Mucosa of descending colon (tissue), 3 donors: ENCODE data around the gene SDCCAG8. TPM values are rescaled to one million over a fixed set of nuclear protein-coding genes. Genes with fewer than 3 reads are reported as not detected.

Experiments
- ATAC-seq: fragments of 200-7000 bp; cut with Tn5 transposase; one replicate; pipeline ENCODE4 v1.9.1; 2020; ENCODE audit warnings: mild to moderate bottlenecking, moderate library complexity
- DNase-seq, 3 donors: peaks; one replicate each; pipeline ENCODE4 v3.0.0-alpha.2; 2020
- H3K36me3 ChIP-seq: fragments of 200-600 bp; one replicate; pipeline ENCODE4 v1.8.0; 2021; ENCODE audit warnings: low read depth, mild to moderate bottlenecking
- H3K4me1 ChIP-seq: fragments of 200-600 bp; one replicate; pipeline ENCODE4 v1.8.0; 2021; ENCODE audit warnings: low read depth, mild to moderate bottlenecking
- H3K4me3 ChIP-seq: fragments of 200-600 bp; one replicate; pipeline ENCODE4 v1.8.0; 2021; ENCODE audit warnings: mild to moderate bottlenecking
- H3K9me3 ChIP-seq: fragments of 200-600 bp; one replicate; pipeline ENCODE4 v1.8.0; 2021; ENCODE audit warnings: mild to moderate bottlenecking
- CTCF ChIP-seq: fragments of 200-600 bp; IDR thresholded peaks from one replicate; pipeline ENCODE4 v1.8.0; 2022; ENCODE audit warnings: antibody characterized with exemption, mild to moderate bottlenecking
- intact Hi-C, 2 donors: fragments of 100-400 bp; cut with DNase I in 1 of 2; cut with micrococcal nuclease in 1 of 2; formaldehyde crosslinking; loops; one replicate each; pipeline versions ENCODE4 v1.11.0 to v1.11.1; 2022; cut with DNase I, micrococcal nuclease
- total RNA-seq, 3 donors: library from RNA; stranded (reverse); fragmentation: NEBNext Ultra II Directional in 2 of 3; extraction: Animal tissue kit (Norgen Biotek cat#: 25700) in 2 of 3; gene quantifications; one replicate each; pipeline versions ENCODE4 v1.2.1 to v1.2.4, GENCODE V29; 2021 to 2023
- donor health status: DM: no; HTN: no; CAD: no; lungs with moderate emphysema.
- donor health status: DM: no; HTN: no; CAD: no.
- donor health status: DM: no; HTN: yes; CAD: no.

Gene SDCCAG8
- total RNA-seq, 3 donors from 2014 or later, result 22.1 to 37.5 (median 34.1) TPM

- DNase-seq (no peak), ATAC-seq (no peak)
- intact Hi-C loops, result no loop called here
- no peak for TF ChIP-seq CTCF
- H3K9me3 ChIP-seq, result no peaks in the 10 kb centered on the region
- H3K4me3 ChIP-seq, result no peak overlapping the region
- H3K4me1 ChIP-seq, result no peaks in the 10 kb centered on the region
- H3K36me3 ChIP-seq, result no peaks in the 10 kb centered on the region
Measured at GRCh38 chr1:243433737-243434370, 178.0 kb downstream of the SDCCAG8 start.

GRCh38 chr1:243434594-243434993, 178.8 kb downstream of the SDCCAG8 start:
- Histone ChIP-seq H3K4me3 (no peak overlapping the region), H3K4me1 (no peaks in the 10 kb centered on the region), H3K9me3 (no peaks in the 10 kb centered on the region), H3K36me3 (no peaks in the 10 kb centered on the region)
- no peak for TF ChIP-seq CTCF
- intact Hi-C loops, result no loop called here
- no peak for ATAC-seq
- DNase-seq, result no peak

GRCh38 chr1:243435836-243436235, 180.0 kb downstream of the SDCCAG8 start:
- no peaks in the 10 kb centered on the region for H3K36me3 ChIP-seq
- H3K9me3 ChIP-seq, result no peaks in the 10 kb centered on the region
- no peak for TF ChIP-seq CTCF
- H3K4me1 ChIP-seq, result no peaks in the 10 kb centered on the region
- DNase-seq (no peak), ATAC-seq (no peak)
- intact Hi-C loops, result no loop called here
- no peak overlapping the region for H3K4me3 ChIP-seq

GRCh38 chr1:243438146-243438545, 182.3 kb downstream of the SDCCAG8 start:
- Histone ChIP-seq H3K9me3 (no peaks in the 10 kb centered on the region), H3K4me1 (no peaks in the 10 kb centered on the region), H3K36me3 (no peaks in the 10 kb centered on the region), H3K4me3 (no peak overlapping the region)
- intact Hi-C loops, result no loop called here
- no peak for ATAC-seq
- no peak for DNase-seq
- no peak for TF ChIP-seq CTCF

- Histone ChIP-seq H3K36me3 (no peaks in the 10 kb centered on the region), H3K4me3 (no peak overlapping the region), H3K4me1 (no peaks in the 10 kb centered on the region), H3K9me3 (no peaks in the 10 kb centered on the region)
- TF ChIP-seq CTCF, result no peak
- no peak for DNase-seq
- intact Hi-C loops, result no loop called here
- ATAC-seq, result no peak
Measured at GRCh38 chr1:243438815-243439214, 183.0 kb downstream of the SDCCAG8 start.

GRCh38 chr1:243440406-243440805, 184.6 kb downstream of the SDCCAG8 start:
- DNase-seq, result no peak
- no peaks in the 10 kb centered on the region for H3K4me1 ChIP-seq

More at GRCh38 chr1:243440406-243440805, 184.6 kb downstream of the SDCCAG8 start:
- no peak for ATAC-seq
- Histone ChIP-seq H3K4me3 (no peak overlapping the region), H3K9me3 (no peaks in the 10 kb centered on the region), H3K36me3 (no peaks in the 10 kb centered on the region)
- TF ChIP-seq CTCF, result no peak
- intact Hi-C loops, result no loop called here
